HG02981 (cell line): ENCODE data around the gene C19orf25.

Experiments used
- ATAC-seq: cut with Tn5 transposase; IDR thresholded peaks from one replicate; pipeline ENCODE4 v1.9.1; 2021; ENCODE audit warnings: mild to moderate bottlenecking, moderate library complexity; ENCODE audit not compliant: unreplicated experiment

C19orf25 gene

GRCh38 chr19:1467490-1468273 is 11.3 kb downstream of the C19orf25 start:
- ATAC-seq, result no peak

- no peak for ATAC-seq
Measured at GRCh38 chr19:1467215-1467489, 11.9 kb downstream of the C19orf25 start.

- no peak for ATAC-seq
Measured at GRCh38 chr19:1466461-1467214, 12.4 kb downstream of the C19orf25 start.

- ATAC-seq, result no peak
Measured at GRCh38 chr19:1466018-1466460, 13.0 kb downstream of the C19orf25 start.

- no peak for ATAC-seq
Measured at GRCh38 chr19:1465191-1466016, 13.6 kb downstream of the C19orf25 start.

GRCh38 chr19:1461862-1462261 is 17.2 kb downstream of the C19orf25 start:
- no peak for ATAC-seq

- no peak for ATAC-seq
Measured at GRCh38 chr19:1460033-1460995, 18.7 kb downstream of the C19orf25 start.

- ATAC-seq, result no peak
Measured at GRCh38 chr19:1459479-1459878, 19.5 kb downstream of the C19orf25 start.

- no peak for ATAC-seq
Measured at GRCh38 chr19:1457892-1458291, 21.1 kb downstream of the C19orf25 start.

- ATAC-seq, result no peak
Measured at GRCh38 chr19:1457031-1457739, 21.8 kb downstream of the C19orf25 start.

GRCh38 chr19:1456121-1456900 is 22.7 kb downstream of the C19orf25 start:
- ATAC-seq, result no peak

- ATAC-seq, result no peak
Measured at GRCh38 chr19:1455336-1456120, 23.5 kb downstream of the C19orf25 start.

- ATAC-seq, result no peak
Measured at GRCh38 chr19:1455002-1455335, 24.0 kb downstream of the C19orf25 start.

- no peak for ATAC-seq
Measured at GRCh38 chr19:1453525-1454364, 25.3 kb downstream of the C19orf25 start.

GRCh38 chr19:1452802-1453524 is 26.1 kb downstream of the C19orf25 start:
- ATAC-seq, result no peak

GRCh38 chr19:1451916-1452801 is 26.9 kb downstream of the C19orf25 start:
- no peak for ATAC-seq
